OCI-LY3 (cell line): Measurements from ENCODE around the gene ZDHHC14.

Experiments
- CTCF ChIP-seq: fragments of 200-600, 300-600 bp; sonication (generic); IDR thresholded peaks from 2 replicates; pipeline ENCODE4 v1.5.1; 2014; ENCODE audit warnings: antibody characterized with exemption, low read length, low read depth
- EZH2phosphoT487 ChIP-seq: fragments of 200-600 bp; shearing (Covaris generic); IDR thresholded peaks from 2 replicates; pipeline ENCODE4 v1.6.1; 2018; ENCODE audit warnings: antibody characterized with exemption, mixed run types, low read depth

- TF ChIP-seq CTCF (no peak), EZH2phosphoT487 (no peak)
These were observed 172.0 kb downstream of the ZDHHC14 start for GRCh38 chr6:157552820-157553485.
